ENCODE measurements around the gene CDC42BPA. TPM values are rescaled to one million over a fixed set of nuclear protein-coding genes. Genes with fewer than 3 reads are reported as not detected.

Gene CDC42BPA
- total RNA-seq, 2 donors from 2014 or later, result 2.7 to 2.9 TPM

DNA sequence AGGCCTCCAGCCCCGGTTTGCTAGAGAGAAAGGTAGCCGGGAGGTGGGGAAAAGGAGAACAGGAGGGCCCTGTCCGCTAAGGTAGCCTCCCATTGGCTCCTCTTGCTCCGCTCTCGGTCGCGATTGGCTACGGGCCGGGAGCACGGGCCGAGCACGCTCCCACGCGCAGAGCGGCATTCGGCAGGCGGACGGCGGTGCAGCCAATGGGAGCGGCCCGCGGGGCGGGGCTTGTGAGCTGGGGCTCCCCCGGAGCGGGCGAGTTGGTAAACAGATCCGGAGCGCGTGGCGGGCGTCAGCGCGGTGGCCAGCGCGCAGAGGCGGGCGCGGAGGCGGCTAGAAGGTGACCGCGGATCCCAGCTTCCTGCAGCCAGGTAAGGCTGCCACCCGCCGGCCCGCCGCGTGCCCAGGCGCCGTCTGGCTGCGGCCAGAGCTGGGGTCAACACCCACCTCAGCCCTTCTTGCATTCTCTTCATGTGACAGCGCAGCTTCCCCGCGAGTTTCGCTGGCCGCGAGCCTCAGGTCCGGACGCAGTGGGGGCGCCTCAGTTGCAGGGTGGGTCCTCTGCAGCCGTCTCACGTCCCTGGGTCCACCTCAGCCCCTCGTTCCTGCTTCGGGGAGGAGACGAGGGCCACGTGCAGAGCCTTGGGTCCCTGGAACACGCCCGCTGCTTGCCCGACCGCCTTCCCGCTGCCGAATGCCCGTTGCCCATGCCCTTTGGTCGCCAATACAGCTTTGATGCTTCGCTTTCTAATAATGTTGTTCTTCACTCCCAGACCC lies 378.1 kb downstream of the CDC42BPA start, which contains the start of gene COQ8A:
TSS of gene COQ8A (plus strand) at position 266 of the 777 bp plus-strand sequence. CDS start 21,092 bp downstream, outside the sequence.
- Mint-ChIP-seq H3K4me3 (peak within 1 kb of the TSS; percentile 87), H3K36me3 (ENCODE audit: low read depth) (no peaks in the 10 kb centered on the region), H3K27me3 (no peaks in the 10 kb centered on the region), H3K27ac (peak within 1 kb of the TSS; percentile 94), H3K9me3 (peaks cover 4% of the 10 kb centered on the region), H3K4me1 (peaks cover 28% of the 10 kb centered on the region)
- ATAC-seq (replicated peaks), result peak; percentile 96

Other genes with a start within 250 kb of the CDC42BPA start
- 10 to 100 TPM in 1 of 2 donors, 1 to 10 TPM in 1; 5.3 to 10.3 TPM for gene ZNF678, start 245.1 kb upstream of the CDC42BPA start, total RNA-seq

Measured in activated T-helper 17 cell treated with anti-CD3 and anti-CD28 coated beads, Interleukin-2, amount 50 U/mL, for 72 hours (primary cell).